HG03196 (cell line): ENCODE results near the gene RLN1.
A peak's percentile ranks its signal among the peaks of the same experiment; 100 is the strongest.
"Not testable (repeated sequence)": the region's sequence is repeated elsewhere in the genome, so short reads cannot be mapped to it uniquely, and the experiment has no call there.

ENCODE experiments used
- ATAC-seq: cut with Tn5 transposase; IDR thresholded peaks from one replicate; pipeline ENCODE4 v1.9.1; 2021; ENCODE audit not compliant: unreplicated experiment

The RLN1 gene

GRCh38 chr9:5326187-5326586 is 13.5 kb downstream of the RLN1 start:
- no peak for ATAC-seq

DNA sequence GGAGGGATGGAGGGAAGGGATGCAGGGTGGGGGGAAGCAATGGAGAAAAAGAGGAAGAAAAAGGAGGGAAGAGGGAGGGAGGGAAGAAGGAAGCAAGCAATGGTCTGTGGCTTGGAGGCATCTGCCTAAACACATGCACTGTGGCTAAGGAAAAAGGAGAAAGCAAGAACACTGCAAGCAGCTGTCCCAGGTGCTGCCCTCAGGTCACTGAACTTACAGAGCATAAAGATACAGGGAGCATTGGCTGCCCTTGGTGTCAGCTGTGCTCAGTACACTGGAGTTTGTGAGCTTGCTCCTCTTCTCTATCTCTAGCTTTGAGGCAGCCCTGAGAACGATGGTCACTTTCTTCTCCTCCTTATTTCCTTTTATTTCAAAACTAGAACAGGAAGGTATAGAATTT is 18.1 kb downstream of the RLN1 start:
- not testable (repeated sequence) for ATAC-seq

DNA sequence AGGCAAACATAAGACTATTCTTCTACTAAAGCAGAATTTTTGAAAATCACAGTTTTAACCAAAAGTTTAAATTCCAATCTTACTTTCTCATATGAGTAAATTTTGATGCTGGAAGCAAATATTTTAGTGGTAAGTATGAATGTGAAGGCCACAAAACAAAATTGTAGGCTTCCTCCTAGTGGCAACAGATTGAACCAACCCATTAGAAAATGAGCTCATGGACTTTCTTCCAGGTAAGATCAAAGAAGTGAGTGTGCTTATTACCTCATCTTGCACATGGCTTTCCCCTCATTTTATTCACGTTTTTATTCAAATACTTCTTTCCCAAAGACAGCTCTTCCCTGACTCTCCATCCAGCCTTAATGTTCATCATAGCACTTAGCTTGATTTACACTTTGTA is 18.6 kb downstream of the RLN1 start:
- ATAC-seq = no peak

DNA sequence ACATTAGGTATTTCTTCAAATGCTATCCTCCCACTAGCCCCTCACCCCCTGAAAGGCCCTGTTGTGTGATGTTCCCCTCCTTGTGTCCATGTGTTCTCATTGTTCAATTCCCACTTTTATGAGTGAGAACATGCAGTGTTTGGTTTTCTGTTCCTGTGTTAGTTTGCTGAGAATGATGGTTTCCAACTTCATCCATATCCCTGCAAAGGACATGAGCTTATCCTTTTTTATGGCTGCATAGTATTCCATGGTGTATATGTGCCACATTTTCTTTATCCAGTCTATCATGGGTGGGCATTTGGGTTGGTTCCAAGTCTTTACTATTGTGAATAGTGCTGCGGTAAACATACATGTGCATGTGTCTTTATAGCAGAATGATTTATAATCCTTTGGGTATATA is 23.3 kb downstream of the RLN1 start:
- not testable (repeated sequence) for ATAC-seq

DNA sequence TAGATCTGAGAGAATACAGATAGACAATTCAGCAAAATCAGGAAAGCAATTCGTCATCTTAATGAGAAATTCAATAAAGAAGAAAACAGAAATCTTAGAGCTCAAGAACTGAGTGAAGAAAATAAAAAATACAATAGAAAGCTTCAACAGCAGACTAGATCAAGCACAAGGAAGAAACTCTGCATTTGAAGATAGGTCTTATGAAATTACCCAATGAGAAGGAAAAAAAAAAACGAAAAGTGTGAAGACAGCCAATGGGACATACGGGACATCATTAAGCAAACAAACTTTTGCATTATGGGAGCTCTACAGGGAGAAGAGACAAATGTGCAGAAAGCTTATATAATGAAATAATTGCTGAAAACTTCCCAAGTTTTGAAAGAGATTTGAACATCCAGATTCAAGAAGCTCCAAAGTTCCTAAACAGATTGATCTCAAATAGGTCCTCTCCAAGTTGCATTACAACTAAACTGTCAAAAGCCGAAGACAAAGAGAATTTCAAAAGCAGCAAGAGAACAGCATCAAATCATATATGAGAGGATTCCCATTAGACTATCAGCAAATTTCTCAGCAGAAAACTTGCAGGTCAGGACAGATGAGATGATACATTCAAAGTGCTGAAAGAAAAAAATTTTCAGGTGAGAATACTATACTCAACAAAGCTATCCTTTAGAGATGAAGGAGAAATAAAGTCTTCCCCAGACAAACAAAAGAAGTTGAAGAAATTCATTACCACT is 24.3 kb downstream of the RLN1 start:
- no peak for ATAC-seq

GRCh38 chr9:5310851-5311250 is 28.8 kb downstream of the RLN1 start:
- no peak for ATAC-seq

- no peak for ATAC-seq
These were observed 33.9 kb downstream of the RLN1 start for GRCh38 chr9:5305741-5306140.

- ATAC-seq = peak; percentile 98
These were observed 35.6 kb downstream of the RLN1 start, which contains the start of gene RLN2 for GRCh38 chr9:5303840-5304795. Gene RLN2, minus strand, starts transcription at chr9:5304716. Its CDS starts 136 bp downstream, at chr9:5304580.

DNA sequence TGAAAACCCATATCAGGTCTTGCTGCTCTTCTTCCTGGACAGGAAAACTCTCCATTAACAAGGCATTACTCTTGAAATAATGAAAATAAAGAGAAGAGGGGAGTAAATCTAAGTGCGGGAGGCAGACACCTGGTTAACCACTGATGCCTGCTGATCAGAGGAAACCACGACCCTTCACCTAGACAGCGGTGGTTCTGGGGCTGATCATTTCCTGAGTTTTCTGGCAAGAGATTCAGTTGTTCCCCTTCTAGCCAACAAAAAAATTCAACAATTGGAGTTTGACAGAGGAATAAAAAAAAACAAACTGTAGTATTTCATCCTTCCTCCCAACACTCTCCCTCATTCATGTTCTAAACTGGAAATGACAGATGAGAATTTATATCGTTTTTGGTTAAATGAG is 38.1 kb downstream of the RLN1 start:
- no peak for ATAC-seq

GRCh38 chr9:5292141-5292540 is 47.5 kb downstream of the RLN1 start:
- ATAC-seq = no peak

GRCh38 chr9:5288591-5288990 is 51.1 kb downstream of the RLN1 start:
- no peak for ATAC-seq

GRCh38 chr9:5286262-5286661 is 53.4 kb downstream of the RLN1 start:
- no peak for ATAC-seq
